Right renal cortex interstitium (tissue), 3 donors: ENCODE results near the gene CCDC82. TPM values are rescaled to one million over a fixed set of nuclear protein-coding genes. Genes with fewer than 3 reads are reported as not detected.

Experiments
- DNase-seq, 3 donors: peaks; one replicate each; pipeline ENCODE4 v3.0.0-alpha.2; 2013; ENCODE audit warnings: low read depth in 3 of 3, low spot score in 2 of 3
- polyA plus RNA-seq, 3 donors: library from polyadenylated mRNA; unstranded; fragments of 120-200 nt; gene quantifications; one replicate each; pipeline ENCODE4 v1.2.1, GENCODE V29; 2013; ENCODE audit not compliant: insufficient read length in 3 of 3

The CCDC82 gene
- polyA plus RNA-seq, 3 donors: 53.9 to 56.6 (median 54.0) TPM

DNA sequence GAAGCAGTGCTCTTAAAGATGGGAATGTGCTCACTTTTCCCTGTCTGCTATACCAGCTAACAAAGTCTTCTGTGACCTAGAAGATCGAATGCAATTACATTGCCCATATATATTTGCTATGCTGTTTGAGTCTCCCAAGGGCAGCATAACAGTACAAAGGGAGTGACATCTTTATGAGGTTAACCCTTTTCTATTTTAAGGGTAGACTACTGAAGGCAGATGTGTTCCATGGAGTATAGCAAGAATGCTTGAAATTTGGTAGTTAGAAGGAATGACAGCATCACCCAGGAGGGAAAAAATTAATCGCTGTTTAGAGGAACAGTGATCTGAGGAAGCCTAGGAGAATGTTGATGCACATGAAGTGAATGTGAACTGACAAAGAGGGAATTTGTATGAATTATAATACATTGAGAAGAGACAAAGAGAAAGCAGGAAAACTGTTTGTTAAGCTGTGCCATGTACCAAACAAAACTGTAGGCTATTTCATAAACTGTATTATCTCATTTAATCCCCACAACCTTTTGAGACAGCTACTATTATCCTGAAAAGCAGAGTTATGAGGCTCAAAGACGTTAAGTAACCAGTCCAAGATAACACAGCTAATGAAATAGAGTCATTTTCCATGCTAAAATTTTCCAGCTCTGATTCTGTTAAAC lies 59.7 kb downstream of the CCDC82 start:
- DNase-seq: no peak

- DNase-seq: no peak
Observed at GRCh38 chr11:96329419-96329818, 60.3 kb downstream of the CCDC82 start.

DNA sequence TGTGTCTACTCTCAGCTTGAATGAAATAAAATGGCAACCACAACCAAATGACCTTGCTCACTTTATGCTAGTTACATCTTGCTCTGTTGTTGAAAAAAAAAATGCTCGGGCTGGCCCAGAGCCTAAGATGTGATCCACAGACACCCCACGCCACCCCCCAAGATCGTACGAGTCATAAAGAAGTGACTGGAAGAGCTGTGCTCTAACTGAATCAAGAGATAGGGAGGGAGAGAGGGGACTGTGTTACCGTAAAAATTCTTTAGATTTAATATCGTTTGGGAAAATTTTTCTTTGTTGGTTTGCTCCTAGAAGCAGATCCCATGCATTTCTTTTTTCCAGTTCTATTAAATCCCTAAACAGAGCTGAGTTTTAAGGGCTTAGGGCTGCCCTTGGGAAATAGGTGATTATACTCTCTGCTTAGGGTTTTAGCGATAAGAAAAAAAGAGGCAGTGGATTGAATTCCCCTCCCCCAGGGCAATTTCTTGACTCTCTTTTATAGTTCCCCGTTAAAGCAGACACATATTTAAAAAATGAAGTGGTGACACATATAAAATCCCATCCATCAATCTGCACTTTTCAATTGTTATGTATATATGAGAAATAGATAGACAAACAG lies 61.2 kb downstream of the CCDC82 start:
- no peak for DNase-seq

DNA sequence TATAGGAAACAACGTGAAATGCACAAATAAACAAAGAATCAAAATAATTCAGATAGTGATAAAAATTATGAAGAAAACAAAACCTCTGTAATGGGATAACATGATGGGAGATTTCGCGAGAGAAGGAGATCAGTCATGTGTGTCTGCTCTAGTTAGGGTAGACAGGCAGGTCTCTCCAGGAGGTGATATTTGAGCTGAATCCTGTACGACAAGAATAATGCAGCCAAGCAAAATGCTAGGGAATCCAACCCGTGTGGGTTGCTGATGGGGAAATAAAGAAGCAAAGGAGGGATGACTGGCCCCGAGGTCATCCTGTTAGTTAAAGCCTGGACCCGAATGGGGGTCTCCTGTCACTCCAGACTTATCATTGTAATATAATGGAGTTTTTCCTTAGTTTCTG lies 62.8 kb downstream of the CCDC82 start:
- DNase-seq: no peak

DNA sequence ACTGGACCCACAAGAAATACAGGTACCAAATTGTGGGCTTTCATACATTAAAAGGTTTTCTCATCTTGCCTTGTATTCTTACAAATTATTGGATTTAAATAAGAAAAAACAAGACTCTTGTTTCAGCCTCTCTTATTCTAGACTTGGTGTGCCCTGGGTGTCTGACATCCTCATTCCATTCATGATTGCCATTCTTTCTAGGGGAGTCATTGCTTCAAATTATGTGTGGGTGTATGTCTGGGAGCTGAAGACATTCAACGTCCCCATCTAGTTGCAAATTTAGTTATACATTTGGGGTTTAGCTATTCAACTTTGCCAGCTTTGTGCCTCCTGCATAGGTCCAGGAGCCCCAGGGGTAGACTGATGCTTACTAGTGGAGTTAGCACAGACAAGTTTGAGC lies 64.8 kb downstream of the CCDC82 start:
- DNase-seq: no peak

- no peak for DNase-seq
Observed at GRCh38 chr11:96323642-96323985, 66.1 kb downstream of the CCDC82 start.

DNA sequence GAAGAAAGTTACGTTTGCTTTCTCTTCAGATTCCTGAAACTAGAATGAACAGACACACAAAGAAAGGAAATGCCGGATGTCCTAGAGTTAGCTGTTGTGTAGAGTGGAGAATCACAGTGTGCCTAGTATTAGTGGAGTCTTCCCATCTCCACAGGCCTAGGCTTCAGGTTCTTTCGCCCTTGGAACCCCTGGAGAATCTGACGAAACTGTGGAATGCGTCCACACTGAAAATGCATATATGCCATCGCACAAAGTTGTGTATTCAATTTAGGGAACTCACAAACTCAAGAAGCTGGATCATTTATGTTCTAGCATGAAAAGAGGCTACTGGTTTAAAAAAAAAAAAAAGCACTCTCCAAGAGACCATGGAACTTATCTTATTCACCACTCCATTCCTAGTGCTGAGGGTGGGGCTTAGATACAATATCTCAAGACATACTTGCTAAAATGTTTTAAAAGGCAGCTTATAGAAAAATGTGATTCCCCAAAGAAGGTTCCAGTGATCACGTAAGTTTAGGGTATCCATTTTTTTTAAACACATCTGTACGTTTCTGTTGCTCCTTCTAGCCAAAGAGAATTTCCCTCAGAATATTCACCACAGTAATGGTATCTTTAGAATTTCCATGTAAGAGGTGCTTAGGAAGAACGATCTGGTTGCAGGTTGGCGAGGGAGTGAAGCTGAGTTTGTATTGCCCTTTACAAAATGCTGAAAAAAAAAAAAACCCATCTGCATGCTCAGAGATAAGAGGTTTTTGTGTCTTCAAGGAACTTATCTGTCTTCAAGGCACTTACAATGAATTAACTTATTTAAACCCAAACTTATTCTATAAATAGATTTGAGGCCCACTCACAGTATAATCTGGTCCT lies 66.7 kb downstream of the CCDC82 start:
- no peak for DNase-seq

DNA sequence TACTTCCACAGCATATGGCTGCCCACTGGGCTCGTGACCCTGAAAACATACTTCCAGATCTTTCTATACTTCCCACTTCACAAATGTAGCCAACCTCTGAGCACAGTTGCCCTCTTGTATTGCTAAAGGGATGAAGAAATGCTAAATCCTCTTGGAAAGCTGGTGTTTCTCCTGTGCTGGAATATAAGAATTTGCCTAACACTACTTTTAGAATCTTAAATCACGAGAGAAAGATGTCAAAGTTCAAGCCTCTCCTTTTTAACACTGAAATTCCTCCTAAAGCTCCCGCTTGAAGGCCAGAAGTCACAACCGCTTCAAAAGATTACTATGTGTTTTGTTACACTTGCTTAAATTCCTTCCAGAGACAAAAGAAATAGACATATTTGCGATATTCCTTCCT lies 68.6 kb downstream of the CCDC82 start:
- no peak for DNase-seq

GRCh38 chr11:96319898-96320656 lies 69.6 kb downstream of the CCDC82 start:
- DNase-seq: no peak

GRCh38 chr11:96318850-96319249 lies 70.9 kb downstream of the CCDC82 start:
- DNase-seq: no peak

GRCh38 chr11:96318399-96318798 lies 71.3 kb downstream of the CCDC82 start:
- DNase-seq: no peak

- no peak for DNase-seq
Observed at GRCh38 chr11:96317985-96318384, 71.7 kb downstream of the CCDC82 start.

DNA sequence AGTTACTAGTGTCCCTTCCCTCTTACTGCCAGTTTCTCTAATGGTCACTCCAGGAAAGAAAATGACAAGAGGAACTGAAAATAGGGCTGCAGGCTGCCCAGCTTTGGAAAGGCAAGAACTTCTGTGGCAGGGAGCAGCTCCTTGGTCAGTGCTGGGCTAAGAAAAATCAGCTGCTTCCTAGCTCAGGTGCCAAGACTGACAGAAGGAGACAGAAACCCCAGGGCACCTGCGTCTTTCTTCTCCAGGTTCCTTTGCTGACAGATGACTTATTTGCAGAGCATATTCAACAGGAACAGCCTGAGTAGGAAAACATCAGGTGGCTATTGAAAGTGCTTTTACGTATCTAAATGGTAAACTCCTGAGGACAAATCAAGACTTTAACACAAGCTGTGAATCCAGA lies 72.1 kb downstream of the CCDC82 start:
- no peak for DNase-seq

DNA sequence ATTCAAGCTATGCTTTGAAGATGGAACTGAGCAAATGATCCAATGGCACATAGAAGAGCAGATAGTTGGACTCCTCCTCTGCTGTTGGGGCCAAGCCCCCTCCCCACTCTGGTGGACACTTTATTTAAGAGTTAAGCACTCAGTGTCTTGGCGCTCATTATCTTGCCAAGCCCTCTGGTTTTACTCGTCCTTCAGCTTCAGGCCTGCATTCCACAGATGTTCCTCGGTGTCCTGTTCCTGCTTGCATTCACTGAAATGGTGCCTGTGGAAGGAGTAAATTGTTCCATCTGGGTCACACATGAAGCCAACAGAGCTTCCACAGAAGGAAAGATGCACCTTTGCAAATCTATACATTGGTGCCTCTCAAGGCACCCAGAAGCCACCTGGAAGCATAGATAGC lies 72.8 kb downstream of the CCDC82 start:
- DNase-seq: no peak

GRCh38 chr11:96315476-96315875 lies 74.2 kb downstream of the CCDC82 start:
- no peak for DNase-seq

GRCh38 chr11:96314326-96315020 lies 75.2 kb downstream of the CCDC82 start:
- DNase-seq: no peak

- DNase-seq: no peak
Observed at GRCh38 chr11:96313163-96313562, 76.5 kb downstream of the CCDC82 start.

GRCh38 chr11:96311120-96311568 lies 78.6 kb downstream of the CCDC82 start:
- no peak for DNase-seq

DNA sequence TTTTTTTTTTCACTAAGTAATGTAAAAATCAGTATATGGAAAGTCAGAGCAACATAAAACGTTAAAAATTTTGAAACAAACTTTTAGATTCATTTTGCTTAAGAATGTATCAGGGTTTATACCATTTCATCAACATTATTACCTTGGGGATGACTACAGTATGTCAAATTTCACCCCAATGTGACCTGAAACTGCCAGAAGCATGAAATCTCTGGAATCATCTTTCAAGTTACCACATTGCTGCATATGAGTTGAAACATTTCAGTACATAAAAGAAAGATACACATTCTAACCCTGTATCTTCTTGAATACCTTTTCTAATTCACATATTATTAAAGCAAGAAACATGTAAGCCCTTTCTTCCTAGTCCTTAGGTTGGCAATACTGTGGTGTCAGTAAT lies 79.5 kb downstream of the CCDC82 start:
- DNase-seq: no peak

- DNase-seq: no peak
Observed at GRCh38 chr11:96309643-96310017, 80.1 kb downstream of the CCDC82 start.
